IgD-negative memory B cell (primary cell): ENCODE results near the gene PIGV. TPM values are rescaled to one million over a fixed set of nuclear protein-coding genes. Genes with fewer than 3 reads are reported as not detected.
"Not testable (repeated sequence)": the region's sequence is repeated elsewhere in the genome, so short reads cannot be mapped to it uniquely, and the experiment has no call there.

Experiments used
- H3K27ac Mint-ChIP-seq, 3 donors: one replicate each; pipeline ENCODE4 v1.8.0; 2020 to 2022; ENCODE audit warnings: mild to moderate bottlenecking in 3 of 3, mixed read lengths in 3 of 3, moderate library complexity in 1 of 3
- H3K27me3 Mint-ChIP-seq: one replicate; pipeline ENCODE4 v1.8.0; 2021; ENCODE audit warnings: mixed read lengths
- H3K36me3 Mint-ChIP-seq: one replicate; pipeline ENCODE4 v1.8.0; 2020; ENCODE audit warnings: mild to moderate bottlenecking, mixed read lengths
- H3K4me1 Mint-ChIP-seq, 3 donors: one replicate each; pipeline ENCODE4 v1.8.0; 2020 to 2022; ENCODE audit warnings: mixed read lengths in 3 of 3, mild to moderate bottlenecking in 1 of 3
- H3K4me3 Mint-ChIP-seq, 4 donors: one replicate each; pipeline ENCODE4 v1.8.0; 2020 to 2022; ENCODE audit warnings: mild to moderate bottlenecking in 4 of 4, mixed read lengths in 4 of 4, moderate library complexity in 3 of 4
- H3K9me3 Mint-ChIP-seq, 3 donors: one replicate each; pipeline ENCODE4 v1.8.0; 2020 to 2021; ENCODE audit warnings: mixed read lengths in 3 of 3, mild to moderate bottlenecking in 1 of 3
- polyA plus RNA-seq: library from polyadenylated mRNA; unstranded; fragments of 300-500 nt; fragmentation: Illumina TruSeq; gene quantifications from one replicate; pipeline ENCODE4 v1.2.3, GENCODE V29; 2021

PIGV gene
- polyA plus RNA-seq, 1 donor from 2014 or later = 10.6 TPM

DNA sequence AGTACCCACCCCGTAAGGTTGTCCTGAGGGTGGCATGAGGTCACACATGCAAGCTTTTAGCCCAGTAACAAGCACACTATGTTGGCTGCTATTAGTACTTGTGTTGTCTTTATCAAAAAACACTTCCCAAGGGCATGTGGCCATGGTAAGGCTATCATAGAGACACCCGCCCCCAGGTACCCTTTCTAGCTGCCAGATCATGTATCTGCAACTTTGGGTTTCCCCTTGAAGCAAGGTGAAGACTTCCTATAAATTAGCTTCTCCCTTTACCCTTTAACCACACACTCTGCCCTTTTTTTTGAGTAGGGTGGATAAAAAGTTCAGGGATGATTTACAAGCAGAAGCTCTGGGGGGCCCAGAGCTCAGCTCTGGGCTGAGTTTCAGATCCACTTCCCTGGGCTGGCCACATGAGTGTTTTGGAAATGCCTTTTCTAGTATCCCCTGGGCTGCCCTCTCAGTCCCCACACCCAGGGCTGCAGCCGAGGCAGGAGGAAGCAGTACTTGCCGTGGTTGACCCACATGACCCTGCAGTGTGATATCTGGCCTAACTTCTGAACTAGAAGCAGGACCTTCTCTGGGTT lies 40.8 kb downstream of the PIGV start:
- peaks cover 4% of the 10 kb centered on the region for H3K36me3 Mint-ChIP-seq
- H3K9me3 Mint-ChIP-seq = no peaks in the 10 kb centered on the region
- peaks cover 42 to 52% (median 42%) of the 10 kb centered on the region in 3 donors for H3K4me1 Mint-ChIP-seq
- H3K4me3 Mint-ChIP-seq = peak overlapping the region; percentile 68 to 95 (median 88)
- no peaks in the 10 kb centered on the region for H3K27me3 Mint-ChIP-seq
- peak overlapping the region; percentile 85 to 91 (median 89) for H3K27ac Mint-ChIP-seq

DNA sequence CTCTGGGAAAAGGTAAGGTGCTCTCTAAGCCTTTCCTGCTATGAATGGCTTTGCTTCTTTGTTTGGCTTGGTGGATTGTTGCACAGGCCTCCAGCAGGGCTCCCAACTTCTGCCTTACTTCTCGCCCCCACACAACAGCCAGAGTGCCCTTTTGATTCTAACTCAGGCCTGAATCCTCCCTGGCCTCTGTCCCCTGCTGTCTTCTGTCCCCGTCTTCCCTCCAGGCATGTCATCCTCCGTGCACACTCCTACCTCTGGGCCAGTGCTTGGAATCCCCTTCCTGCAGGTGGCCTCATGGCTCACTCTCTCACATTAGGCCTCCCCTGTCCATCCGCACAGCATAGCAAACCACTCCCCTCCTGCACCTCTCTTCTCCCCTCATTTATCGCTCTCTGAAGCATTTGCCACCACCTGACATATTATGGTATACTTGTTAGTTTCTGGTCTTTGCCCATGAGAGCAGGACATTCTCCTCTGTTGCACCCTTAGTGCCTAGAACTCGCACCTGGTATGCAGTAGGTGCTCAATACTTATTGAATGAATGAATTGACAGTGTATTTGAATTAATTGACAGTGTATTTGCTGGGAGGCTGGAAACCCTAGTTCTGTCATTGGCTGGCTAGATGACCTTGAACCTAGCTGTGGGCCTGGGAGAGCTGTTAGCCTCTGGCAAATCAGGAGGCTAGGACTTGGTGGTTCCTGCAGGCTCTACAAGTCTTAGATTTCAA lies 41.6 kb downstream of the PIGV start:
- H3K27ac Mint-ChIP-seq = peak overlapping the region; percentile 89 to 95 (median 91)
- peak overlapping the region; percentile 55 to 95 (median 82) for H3K4me3 Mint-ChIP-seq
- H3K4me1 Mint-ChIP-seq = peaks cover 43 to 59% (median 44%) of the 10 kb centered on the region in 3 donors
- no peaks in the 10 kb centered on the region for H3K27me3 Mint-ChIP-seq
- no peaks in the 10 kb centered on the region for H3K9me3 Mint-ChIP-seq
- peaks cover 4% of the 10 kb centered on the region for H3K36me3 Mint-ChIP-seq

DNA sequence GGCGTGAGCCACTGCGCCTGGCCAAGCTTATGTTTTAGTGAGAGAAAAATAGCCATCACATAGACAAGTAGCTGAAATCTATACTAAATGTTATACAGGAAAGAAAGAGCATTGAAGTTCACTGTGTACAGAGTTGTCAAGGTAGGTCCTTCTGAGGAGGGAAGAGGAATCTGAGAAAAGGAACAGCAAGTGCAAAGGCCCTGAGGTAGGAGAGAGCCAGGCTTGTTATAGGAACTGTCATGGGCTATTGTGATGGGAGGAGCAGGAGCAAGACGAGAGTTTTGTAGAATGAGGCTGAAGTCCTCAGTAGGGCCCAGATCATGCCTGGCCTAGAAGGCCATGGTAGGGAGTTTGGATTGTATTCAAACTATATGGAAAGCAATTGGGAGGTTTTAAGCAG lies 43.3 kb downstream of the PIGV start:
- Mint-ChIP-seq H3K27me3 (no peaks in the 10 kb centered on the region), H3K36me3 (peaks cover 4% of the 10 kb centered on the region), H3K4me3 (peak overlapping the region in 2 of 4 donors; percentile 61 to 81)

DNA sequence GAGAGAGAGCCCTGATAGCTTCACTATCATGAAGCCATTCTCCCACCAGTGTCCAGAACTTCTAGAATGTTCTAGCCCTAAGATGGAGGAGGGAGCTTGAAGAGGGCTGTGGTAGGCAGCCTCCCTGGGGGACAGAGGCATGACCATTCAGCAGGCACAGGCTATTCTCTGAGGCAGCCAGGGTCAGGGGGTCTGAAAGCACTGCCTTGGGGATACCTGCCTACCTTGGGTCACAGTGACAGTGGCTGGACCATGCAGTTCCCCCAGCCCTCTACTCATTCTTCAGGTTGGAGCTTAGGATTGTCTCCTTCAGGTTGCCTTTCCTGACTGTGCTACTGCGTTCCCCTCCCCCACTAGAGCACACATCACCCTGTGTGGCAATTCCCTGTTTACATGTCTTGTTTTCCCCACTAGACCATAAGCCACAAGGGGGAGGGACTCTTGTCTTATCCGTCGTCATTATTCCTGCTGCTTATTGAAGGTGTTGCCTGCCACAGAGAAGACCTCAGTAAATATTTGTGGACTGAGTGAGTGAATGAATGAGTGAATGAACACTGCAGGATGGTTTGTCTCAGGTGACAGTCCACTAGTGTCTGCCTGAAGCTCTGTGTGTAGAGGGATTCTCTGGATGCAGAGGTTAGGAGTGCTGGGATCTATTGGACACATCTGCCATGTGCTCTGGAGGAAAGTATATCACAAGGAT lies 43.9 kb downstream of the PIGV start:
- Mint-ChIP-seq H3K27ac (peak overlapping the region; percentile 95 to 99 (median 97)), H3K9me3 (no peaks in the 10 kb centered on the region), H3K27me3 (no peaks in the 10 kb centered on the region), H3K36me3 (peaks cover 4% of the 10 kb centered on the region), H3K4me1 (peaks cover 37 to 61% (median 39%) of the 10 kb centered on the region in 3 donors), H3K4me3 (peak overlapping the region in 2 of 4 donors; percentile 61 to 81)

More for the DNA sequence above, 43.3 kb downstream of the PIGV start:
- Mint-ChIP-seq H3K9me3 (no peaks in the 10 kb centered on the region), H3K27ac (peak overlapping the region; percentile 95 to 99 (median 97)), H3K4me1 (peaks cover 39 to 61% (median 39%) of the 10 kb centered on the region in 3 donors)

DNA sequence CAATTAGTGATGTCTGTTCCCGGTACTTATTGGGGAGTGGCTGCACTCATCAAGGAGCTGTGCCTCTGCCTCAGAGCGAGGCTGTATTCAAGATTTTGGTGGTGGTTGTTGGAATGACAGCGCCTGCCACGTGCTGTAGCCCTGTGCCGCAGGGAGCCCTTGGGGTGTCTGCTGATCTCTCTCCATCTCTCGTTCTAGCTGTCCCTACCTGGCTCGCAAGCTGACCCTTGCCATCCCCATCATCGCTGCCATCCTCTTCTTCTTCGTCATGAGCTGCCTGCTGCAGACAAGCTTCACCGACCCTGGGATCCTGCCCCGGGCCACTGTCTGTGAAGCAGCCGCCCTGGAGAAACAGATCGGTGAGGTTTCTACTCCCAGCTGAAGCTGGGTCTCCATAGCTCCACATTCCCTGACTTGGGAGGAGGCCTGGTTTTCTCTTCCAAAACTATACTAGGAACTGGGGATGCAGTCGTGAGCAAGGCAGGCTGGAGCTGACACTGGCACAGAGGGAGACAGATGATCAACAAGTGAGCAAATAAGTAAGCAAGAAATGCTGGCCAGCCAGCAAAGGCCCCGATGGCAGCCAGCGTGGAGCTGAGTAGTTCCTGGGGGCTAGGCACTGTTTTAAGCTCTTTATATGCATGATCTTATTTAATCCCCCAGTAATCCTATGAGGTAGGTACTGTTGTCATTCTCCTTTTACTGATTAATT lies 44.7 kb downstream of the PIGV start:
- H3K4me1 Mint-ChIP-seq = peaks cover 37 to 60% (median 39%) of the 10 kb centered on the region in 3 donors
- peak overlapping the region in 3 of 4 donors; percentile 61 to 76 (median 65) for H3K4me3 Mint-ChIP-seq
- no peaks in the 10 kb centered on the region for H3K27me3 Mint-ChIP-seq
- H3K27ac Mint-ChIP-seq = peak overlapping the region; percentile 95 to 99 (median 99)
- H3K9me3 Mint-ChIP-seq = no peaks in the 10 kb centered on the region
- peaks cover 4% of the 10 kb centered on the region for H3K36me3 Mint-ChIP-seq

DNA sequence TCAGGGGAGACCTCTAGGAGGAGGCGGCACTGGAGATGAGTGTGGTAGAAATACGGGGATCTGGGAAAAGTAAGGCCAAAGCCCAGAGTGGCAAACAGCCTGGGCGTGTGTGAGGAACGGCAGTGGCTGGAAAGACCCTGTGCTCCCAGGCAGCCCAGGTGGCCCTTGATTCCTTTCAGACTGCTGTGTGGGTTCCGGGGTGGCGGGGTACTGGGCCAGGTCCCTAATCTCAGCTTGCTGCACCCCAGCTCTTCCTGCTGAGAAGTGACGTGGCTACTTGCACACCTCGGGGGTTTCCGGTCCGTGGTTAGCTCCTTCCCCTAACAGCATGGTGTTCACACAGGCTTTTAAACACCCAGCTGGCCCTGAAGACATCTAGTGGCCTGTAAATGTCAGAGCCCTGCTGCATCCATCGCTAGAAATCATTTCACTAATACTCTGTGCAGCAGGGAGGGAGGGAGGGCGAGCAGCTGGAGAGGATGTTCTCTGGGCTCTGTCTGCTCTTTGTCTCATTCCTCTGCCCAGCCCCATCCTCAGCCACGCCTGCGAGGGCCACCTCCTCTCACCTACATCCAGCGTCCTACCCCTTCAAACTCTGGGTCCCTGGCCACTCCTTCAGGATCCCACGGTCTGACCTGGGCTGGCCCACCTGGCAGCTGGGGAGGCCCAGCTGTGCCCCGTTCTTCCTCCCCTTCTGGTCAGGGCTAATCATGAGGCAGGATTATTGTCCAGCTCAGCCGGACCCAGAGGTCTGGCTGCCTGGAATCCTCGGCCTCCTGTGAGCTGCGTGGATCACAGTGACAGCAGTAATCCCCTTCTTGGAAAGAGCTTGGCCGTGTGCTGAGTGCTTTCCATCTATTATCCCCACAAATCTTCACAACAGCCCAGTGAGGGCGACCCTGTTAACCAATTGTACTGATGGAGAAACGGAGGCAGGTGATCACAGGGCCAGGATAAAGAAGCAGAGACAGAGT lies 46.0 kb downstream of the PIGV start:
- Mint-ChIP-seq H3K27ac (peak overlapping the region; percentile 95 to 99 (median 99)), H3K9me3 (no peaks in the 10 kb centered on the region), H3K27me3 (no peaks in the 10 kb centered on the region), H3K4me3 (peak overlapping the region; percentile 65 to 94 (median 78)), H3K4me1 (peaks cover 33 to 57% (median 33%) of the 10 kb centered on the region in 3 donors), H3K36me3 (peaks cover 6% of the 10 kb centered on the region)

DNA sequence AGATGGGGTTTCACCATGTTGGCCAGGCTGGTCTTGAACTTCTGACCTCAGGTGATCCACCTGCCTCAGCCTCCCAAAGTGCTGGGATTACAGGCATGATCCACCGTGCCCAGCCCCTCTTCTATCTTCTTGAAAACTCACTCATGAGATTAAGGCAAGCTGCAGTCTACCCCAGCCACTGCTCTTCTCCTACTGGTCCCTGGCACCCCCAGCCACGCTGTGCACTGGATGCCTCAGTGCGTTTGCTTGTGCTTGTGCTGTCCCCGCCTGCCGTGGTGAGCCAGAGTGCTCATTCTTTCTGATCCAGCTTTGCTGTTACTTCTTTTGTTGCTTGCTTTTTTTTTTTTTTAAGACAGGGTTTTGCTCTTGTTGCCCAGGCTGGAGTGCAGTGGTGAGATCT lies 49.9 kb downstream of the PIGV start:
- not testable (repeated sequence) for H3K27me3 Mint-ChIP-seq, H3K9me3 Mint-ChIP-seq, H3K36me3 Mint-ChIP-seq, H3K4me3 Mint-ChIP-seq
- peak overlapping the region in 2 of 3 donors; percentile 66 to 96 for H3K27ac Mint-ChIP-seq
- H3K4me1 Mint-ChIP-seq = peaks cover 25 to 37% (median 29%) of the 10 kb centered on the region in 3 donors

DNA sequence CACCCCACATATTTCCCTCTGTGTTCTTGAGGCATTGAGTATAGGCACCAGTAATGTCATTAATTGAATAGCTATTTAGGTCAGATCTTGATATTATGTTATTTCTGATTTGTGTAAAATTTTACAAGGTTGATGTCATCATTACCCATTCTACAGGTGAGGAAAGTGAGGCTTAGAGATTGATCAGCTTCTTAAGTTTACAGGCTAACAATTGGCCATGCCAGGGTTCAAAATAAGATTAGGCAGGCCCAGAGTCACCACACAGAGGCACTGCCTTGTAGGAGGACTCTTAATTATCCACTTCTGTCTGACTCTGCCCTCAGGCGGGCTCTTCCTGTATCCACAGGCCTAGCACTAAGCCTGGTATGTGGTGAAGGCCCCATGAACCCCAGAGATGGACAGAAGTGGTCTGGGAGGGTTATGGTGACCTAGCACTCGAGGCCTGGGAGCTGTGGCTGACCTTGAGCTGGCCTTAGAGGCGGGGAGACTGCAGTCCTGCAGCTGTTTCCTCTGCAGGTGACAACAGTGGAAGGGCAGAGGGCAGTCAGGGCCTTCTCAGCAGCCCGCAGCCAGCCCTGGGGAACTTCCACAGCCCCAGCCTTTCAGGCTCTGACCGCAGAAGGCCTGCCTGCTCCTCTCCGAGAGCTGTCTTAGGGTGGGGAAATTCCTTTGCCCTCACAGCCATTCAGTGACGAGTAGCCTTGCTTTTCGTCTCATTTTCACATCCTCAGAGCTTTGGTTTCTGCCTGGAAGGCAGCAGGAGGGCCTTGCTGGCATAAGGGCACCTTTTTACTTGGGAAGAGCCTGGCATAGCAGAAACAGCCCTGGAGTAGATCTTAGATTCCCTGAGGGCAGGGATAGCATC lies 51.0 kb downstream of the PIGV start:
- H3K27me3 Mint-ChIP-seq = no peaks in the 10 kb centered on the region
- peaks cover 2% of the 10 kb centered on the region for H3K36me3 Mint-ChIP-seq
- H3K4me1 Mint-ChIP-seq = peaks cover 15 to 28% (median 19%) of the 10 kb centered on the region in 3 donors
- peak overlapping the region; percentile 87 to 96 (median 91) for H3K27ac Mint-ChIP-seq
- H3K4me3 Mint-ChIP-seq = peak overlapping the region in 3 of 4 donors; percentile 33 to 82 (median 48)
- no peaks in the 10 kb centered on the region for H3K9me3 Mint-ChIP-seq

DNA sequence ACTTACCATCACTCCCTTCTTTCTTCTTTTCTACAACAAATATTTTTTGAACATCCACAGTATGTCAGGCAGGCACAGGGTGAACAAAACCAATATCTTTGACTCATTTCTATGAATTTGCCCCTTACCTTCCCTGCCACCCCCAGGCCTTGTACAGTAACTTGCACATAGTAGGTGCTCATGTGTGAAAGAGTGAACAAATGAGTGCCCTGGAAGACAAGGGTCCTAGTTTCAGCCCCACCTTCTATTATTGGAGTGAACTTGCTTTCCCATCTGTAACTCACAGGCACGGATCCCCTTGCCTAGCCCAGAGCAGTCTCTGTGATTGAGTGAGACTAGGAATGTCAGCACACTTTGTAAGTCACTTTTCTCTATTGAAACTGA lies 51.6 kb downstream of the PIGV start:
- H3K27me3 Mint-ChIP-seq = no peaks in the 10 kb centered on the region
- peak overlapping the region; percentile 87 to 96 (median 91) for H3K27ac Mint-ChIP-seq
- peak overlapping the region in 2 of 4 donors; percentile 33 to 61 for H3K4me3 Mint-ChIP-seq
- peaks cover 3% of the 10 kb centered on the region for H3K36me3 Mint-ChIP-seq
- no peaks in the 10 kb centered on the region for H3K9me3 Mint-ChIP-seq
- peaks cover 14 to 22% (median 19%) of the 10 kb centered on the region in 3 donors for H3K4me1 Mint-ChIP-seq

DNA sequence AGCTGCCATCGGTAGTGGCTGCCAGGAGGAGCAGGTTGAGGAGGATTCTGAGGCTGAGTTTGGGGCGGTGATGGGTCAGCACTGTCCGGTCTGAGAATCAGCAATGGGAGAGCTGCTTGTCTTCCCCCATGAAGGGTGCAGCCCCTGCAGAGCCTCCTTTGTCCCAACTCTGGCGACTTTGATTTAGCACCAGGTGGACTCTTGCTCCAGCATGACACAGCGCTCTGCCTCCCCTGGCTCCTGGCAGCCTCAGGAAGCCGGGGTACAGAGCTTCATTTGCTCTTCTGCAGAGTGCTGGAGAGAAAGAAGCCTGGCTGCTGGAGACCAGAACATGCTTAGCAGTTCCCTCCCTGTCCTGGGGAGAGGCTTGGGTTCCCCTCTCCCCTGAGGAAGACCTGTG lies 52.0 kb downstream of the PIGV start:
- no peaks in the 10 kb centered on the region for H3K27me3 Mint-ChIP-seq
- peaks cover 14 to 19% (median 18%) of the 10 kb centered on the region in 3 donors for H3K4me1 Mint-ChIP-seq
- H3K9me3 Mint-ChIP-seq = no peaks in the 10 kb centered on the region
- H3K4me3 Mint-ChIP-seq = no peak overlapping the region
- peak overlapping the region; percentile 87 to 96 (median 91) for H3K27ac Mint-ChIP-seq
- H3K36me3 Mint-ChIP-seq = peaks cover 3% of the 10 kb centered on the region

DNA sequence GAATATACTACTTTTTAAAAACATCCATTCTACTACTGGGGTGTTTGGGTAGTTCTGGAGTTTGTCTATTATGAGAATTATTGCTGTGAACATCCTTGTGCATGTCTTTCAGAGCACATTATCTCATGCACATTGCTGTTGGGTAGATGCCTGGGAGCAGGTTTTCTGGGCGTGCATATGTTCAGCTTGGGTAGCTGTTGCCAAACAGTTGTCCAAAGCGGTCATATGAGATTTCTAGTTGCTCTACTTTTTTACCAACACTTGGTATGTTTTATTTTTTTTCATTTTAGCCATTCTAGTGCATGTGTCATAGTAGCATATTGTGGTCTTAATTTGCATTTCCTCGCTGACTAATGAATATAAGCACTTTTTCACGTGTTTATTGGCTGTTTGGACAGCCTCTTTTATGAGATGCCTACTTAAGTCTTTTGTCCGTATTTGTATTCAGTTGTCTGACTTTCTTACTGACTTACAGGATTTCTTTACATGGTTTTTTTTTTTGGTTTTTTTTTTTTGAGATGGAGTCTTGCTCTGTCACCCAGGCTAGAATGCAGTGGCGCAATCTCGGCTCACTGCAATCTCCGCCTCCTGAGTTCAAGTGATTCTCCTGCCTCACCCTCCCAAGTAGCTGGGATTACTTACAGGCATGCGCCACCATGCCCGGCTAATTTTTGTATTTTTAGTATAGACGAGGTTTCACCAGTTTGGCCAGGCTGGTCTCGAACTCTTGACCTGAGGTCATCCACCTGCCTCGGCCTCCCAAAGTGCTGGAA lies 56.9 kb downstream of the PIGV start:
- Mint-ChIP-seq H3K4me1 (peaks cover 0 to 5% (median 0%) of the 10 kb centered on the region in 3 donors), H3K9me3 (no peaks in the 10 kb centered on the region), H3K27ac (peak overlapping the region in 1 of 3 donors; percentile 78), H3K27me3 (no peaks in the 10 kb centered on the region), H3K4me3 (no peak overlapping the region), H3K36me3 (peaks cover 3% of the 10 kb centered on the region)

DNA sequence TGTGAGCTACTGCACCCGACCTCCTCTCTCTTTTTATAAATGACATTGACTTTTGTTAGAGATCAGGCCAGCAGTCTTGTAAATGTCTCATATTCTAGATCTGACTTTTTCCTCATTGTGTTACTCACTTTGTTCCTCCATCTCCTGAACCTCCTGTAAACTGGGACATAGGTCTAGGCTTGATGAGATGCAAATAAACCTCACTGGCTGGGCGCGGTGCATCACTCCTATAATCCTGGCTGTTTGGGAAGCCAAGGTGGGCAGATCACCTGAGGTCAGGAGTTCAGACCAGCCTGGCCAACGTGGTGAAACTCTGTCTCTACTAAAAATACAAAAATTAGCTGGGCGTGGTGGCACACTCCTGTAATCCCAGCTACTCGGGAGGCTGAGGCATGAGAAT lies 60.1 kb downstream of the PIGV start:
- H3K9me3 Mint-ChIP-seq, H3K36me3 Mint-ChIP-seq, H3K4me3 Mint-ChIP-seq, H3K4me1 Mint-ChIP-seq, H3K27me3 Mint-ChIP-seq: not testable (repeated sequence)
- peak overlapping the region in 1 of 3 donors; percentile 51 for H3K27ac Mint-ChIP-seq
